Ramos (cell line): ENCODE data around the gene TNN.

Source experiments
- in situ Hi-C: fragments of 300-500 bp; cut with MboI; formaldehyde crosslinking; loops from one replicate; pipeline ENCODE4 v1.14.3; 2022; ENCODE audit warnings: low sequenced_read_pairs; ENCODE audit not compliant: unreplicated experiment

Gene TNN, protein sequence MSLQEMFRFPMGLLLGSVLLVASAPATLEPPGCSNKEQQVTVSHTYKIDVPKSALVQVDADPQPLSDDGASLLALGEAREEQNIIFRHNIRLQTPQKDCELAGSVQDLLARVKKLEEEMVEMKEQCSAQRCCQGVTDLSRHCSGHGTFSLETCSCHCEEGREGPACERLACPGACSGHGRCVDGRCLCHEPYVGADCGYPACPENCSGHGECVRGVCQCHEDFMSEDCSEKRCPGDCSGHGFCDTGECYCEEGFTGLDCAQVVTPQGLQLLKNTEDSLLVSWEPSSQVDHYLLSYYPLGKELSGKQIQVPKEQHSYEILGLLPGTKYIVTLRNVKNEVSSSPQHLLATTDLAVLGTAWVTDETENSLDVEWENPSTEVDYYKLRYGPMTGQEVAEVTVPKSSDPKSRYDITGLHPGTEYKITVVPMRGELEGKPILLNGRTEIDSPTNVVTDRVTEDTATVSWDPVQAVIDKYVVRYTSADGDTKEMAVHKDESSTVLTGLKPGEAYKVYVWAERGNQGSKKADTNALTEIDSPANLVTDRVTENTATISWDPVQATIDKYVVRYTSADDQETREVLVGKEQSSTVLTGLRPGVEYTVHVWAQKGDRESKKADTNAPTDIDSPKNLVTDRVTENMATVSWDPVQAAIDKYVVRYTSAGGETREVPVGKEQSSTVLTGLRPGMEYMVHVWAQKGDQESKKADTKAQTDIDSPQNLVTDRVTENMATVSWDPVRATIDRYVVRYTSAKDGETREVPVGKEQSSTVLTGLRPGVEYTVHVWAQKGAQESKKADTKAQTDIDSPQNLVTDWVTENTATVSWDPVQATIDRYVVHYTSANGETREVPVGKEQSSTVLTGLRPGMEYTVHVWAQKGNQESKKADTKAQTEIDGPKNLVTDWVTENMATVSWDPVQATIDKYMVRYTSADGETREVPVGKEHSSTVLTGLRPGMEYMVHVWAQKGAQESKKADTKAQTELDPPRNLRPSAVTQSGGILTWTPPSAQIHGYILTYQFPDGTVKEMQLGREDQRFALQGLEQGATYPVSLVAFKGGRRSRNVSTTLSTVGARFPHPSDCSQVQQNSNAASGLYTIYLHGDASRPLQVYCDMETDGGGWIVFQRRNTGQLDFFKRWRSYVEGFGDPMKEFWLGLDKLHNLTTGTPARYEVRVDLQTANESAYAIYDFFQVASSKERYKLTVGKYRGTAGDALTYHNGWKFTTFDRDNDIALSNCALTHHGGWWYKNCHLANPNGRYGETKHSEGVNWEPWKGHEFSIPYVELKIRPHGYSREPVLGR (N-terminal part only)

DNA sequence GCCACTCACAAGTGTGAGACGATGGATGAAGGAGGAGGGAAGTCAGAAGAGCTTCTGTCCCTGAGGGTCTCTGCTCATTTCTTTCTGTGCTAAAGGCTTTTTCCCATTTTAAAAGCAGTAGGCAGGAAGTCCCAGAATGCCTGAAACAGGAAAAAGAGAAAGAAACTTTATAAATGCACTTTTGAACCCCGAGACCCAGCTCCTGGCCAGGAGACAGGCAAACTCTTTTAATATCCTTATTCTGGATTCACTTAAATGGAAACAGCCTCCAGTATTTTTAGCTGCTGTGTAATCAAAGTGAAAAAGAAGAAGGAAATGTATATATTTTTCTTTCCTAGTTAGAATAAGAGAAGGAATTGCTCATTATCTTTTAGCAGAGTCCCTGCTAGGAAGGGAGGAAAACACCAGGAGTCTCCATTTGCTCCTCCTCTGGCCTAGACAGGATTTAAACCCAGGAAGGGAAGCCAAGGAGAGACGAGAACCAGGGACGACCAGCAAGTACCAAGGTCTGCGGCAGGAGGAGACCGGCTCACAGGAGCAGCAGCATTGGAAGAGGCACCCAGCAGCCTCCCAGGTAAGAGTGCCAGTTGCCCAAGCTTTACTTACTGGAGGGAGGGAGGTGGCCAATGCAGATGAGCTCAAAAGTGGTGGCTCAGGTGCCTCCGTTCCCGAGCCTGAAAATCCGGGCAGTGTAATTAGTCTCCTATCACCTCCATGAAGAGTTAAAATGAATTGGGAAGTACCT lies at the start of gene TNN:
TNN (plus strand) TSS at position 472 of the 745 bp plus-strand sequence. CDS start 9,586 bp downstream, outside the sequence.
- in situ Hi-C loops = no loop called here

DNA sequence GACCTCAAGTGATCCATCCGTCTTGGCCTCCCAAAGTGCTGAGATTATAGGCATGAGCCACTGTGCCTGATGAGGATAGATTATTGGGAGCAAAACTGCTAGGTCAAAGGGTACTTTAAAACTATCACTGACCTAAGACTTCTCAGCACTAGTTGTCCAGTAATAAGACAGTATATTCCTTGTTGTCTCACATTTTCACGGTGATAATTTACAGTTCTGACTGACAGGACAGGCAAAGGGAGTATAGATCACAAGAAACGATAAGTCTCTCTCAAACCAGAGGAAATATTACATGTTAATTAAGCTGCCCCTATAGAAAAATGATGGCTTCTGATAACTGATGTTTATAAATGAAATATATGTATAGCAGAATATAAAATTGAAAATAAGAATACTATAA lies 48.1 kb upstream of the TNN start:
- in situ Hi-C loops = loop anchor here (25.0 kb wide), 2 partner anchors 1157 to 1607 kb away; partner anchors contain the start of genes GAS5 and ZBTB37

DNA sequence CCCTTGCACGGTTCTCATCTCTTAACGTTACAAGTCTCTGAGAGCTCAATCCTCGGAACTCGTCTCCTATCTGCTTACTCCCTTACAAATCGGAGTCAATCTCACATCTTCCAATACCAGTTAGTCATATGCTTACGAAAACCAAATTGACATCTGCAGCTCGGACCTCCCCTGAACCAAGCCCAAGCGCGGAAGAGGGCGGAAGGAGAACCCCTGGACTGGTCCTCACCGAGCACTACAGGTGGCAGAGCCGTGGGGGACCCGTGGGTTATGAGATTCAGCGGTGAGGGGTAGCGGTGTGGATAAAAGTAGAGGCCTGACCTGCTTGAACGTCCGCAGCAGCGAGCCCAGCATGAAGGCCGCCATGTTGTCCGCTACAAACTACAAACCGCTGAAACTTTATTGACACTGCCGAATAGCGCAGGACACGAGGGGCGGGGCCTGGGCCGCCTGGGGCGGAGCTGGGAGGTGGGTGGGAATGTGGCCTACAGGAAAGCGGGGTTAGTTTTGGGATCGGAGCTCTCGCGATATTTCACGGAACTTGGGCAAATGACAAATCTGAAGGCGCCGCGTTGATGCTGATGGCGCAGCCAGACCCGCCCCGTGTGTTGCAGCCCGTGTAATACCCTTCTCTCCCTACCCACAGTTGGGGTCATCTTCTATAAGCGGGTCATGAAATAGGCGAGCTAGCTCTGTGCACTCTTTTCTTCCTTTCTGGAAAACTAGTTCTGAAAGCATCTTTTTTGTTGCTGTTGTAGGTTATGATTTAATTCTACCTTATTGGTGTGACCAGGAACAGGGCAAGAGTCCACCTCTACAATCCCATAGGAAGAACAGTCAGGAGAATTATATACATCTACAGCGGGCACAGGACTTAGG lies 44.4 kb upstream of the TNN start, which contains the start of gene MRPS14:
MRPS14 (minus strand) TSS at position 383 of the 879 bp plus-strand sequence; CDS start at position 366, 17 bp downstream.
- in situ Hi-C loops = loop anchor here (25.0 kb wide), 2 partner anchors 1161 to 1611 kb away; partner anchors contain the start of genes GAS5 and ZBTB37

DNA sequence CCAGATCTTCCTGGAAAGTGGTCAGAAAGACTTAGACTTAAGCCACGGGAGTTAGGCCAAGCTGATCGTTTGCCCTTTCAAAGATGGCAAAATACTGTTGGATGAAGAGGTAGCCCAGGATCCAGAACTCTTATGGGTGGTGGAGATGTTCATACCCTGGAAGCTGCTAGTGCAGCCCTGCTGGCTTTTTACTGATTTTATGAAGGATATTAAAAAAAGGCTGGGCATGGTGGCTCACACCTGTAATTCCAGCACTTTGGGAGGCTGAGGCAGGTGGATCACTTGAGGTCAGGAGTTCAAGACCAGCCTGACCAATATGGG lies 43.8 kb upstream of the TNN start:
- in situ Hi-C loops = loop anchor here (25.0 kb wide), 2 partner anchors 1162 to 1612 kb away; partner anchors contain the start of genes GAS5 and ZBTB37

DNA sequence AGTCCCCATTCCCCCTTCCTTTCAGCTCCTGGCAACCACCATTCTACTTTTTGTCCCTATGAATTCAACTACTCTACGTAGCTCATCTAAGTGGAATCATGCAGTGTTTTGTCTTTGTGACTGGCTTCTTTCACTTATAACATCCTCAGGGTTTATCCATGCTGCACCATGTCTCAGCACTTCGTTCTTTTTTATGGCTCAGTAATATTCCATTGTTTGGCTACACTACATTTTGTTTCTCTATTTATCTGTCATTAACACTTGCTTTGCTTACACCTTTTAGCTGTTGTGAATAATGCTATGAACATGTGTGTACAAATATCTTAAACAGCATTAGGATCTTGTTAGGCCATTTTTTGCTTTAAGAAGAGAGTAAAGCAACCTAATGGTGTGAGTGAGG lies 42.9 kb upstream of the TNN start:
- in situ Hi-C loops = loop anchor here (25.0 kb wide), 2 partner anchors 1162 to 1612 kb away; partner anchors contain the start of genes GAS5 and ZBTB37

DNA sequence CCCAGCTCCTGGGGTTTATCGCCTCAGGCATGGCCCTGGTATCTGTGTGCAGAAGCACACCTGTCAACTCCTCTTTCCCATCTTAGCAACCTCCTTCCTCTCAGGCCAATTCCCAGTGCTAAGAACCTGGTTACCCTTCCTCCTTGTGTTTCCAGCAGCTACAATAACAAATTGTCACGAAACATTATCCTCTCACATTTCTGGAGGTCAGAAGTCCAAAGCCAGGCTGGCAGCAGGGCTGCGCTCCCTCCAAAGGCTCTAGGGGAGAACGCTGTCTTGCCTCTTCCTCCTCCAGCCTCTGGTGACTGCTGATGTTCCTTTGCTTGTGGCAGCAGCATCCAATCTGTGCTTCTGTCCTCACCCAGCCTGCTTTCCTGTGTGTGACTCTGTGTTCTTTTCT lies 33.7 kb upstream of the TNN start:
- in situ Hi-C loops = loop anchor here (10.0 kb wide), 1 partner anchor 111 kb away; no protein-coding TSS in a partner anchor

DNA sequence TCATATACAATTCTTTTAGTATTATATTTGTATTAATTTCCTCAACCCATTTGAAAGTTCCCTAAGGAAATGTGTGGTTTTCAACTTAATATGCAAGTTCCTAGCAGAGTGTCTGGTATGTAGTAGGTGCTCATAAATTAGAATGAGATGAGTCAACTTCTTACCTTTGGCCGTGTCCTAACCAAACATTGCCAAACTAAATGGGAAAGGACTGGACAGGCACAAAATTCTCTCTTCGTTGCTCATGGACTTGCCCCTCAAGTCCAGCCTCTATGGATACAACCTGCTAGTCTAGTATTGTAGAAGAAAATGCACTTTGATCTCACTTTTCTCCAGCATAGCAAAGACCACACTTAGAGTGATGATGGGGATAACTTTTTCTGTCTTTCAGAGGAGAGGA lies 32.9 kb upstream of the TNN start:
- in situ Hi-C loops = loop anchor here (10.0 kb wide), 1 partner anchor 110 kb away; no protein-coding TSS in a partner anchor

DNA sequence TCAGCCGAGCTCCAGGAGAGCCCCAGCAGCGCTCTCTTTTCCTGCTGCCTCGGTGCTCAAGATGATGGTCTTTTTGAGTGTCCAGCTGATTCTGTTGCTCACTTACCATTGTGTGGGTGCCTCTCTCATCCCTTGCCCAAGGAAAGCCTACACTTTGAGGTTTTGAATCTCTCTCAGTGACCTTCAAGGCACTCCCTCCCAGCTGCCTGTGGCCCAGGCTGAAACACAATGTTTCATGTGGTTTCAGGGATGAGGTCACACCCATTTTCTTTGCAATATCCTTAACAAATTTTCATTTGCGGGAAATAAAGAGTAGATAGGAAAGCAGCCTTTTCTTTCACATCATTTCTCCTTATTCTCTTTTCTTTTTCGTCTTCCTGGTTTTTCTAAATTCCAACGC lies 31.8 kb upstream of the TNN start:
- in situ Hi-C loops = loop anchor here (10.0 kb wide), 1 partner anchor 109 kb away; no protein-coding TSS in a partner anchor

DNA sequence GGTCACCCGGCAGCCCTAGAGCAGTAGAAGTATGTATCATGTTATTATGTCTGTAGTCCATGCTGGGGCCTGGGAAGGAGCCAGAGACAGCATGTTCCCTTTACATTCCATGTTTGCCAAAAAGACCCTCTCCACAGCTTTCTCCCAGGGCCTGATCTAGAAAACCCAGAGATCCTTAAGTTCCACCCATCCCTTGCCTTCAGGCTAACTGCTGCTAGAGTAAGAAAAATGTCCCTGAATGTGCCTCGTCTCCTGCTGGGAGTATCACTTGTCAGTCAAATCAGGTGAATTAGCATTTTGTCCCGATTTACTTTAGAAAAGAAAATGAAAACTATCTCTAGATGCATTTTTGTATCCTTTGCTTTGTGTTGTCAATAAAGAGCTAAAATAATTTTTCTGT lies 31.2 kb upstream of the TNN start:
- in situ Hi-C loops = loop anchor here (10.0 kb wide), 1 partner anchor 108 kb away; no protein-coding TSS in a partner anchor

DNA sequence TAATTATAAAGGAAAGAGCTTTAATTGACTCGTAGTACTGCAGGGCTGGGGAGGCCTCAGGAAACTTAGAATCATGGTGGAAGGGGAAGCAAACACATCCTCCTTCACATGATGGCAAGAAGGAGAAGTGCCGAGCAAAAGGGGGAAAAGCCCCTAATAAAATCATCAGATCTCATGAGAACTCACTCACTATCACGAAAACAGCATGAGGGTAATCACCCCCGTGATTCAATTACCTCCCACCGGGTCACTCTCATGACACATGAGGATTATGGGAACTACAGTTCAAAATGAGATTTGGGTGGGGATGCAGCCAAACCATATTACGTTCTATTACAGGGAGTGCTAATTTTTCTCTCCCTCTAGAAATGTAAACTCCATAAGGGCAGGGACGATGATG lies 30.2 kb upstream of the TNN start:
- in situ Hi-C loops = loop anchor here (10.0 kb wide), 1 partner anchor 107 kb away; no protein-coding TSS in a partner anchor

DNA sequence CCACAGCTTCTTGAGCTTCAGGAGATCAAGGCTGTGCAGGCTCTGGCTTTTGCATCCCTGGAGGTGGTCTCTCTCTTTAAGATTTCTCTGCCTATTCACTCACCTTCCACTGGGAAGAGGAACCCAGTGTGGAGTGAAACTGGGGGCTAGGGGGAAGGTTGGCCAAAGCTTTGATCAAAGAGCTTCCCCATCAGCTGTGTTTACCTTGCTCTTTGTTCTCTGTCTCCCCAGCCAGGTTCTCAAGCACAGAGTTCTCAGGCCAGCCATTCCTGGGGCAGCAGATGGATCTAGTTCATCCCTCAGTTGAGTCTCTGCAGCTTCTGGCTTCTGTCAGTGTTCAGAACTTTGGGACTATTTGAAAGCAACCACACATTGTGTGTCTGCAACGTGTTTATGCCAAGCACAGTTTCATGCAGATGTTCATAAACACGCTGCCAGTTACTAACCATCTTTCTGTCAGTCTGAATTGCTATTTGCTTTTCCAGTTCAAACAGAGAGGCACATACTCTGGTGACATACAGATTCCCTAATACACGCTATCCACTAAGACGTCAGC lies 27.2 kb upstream of the TNN start:
- in situ Hi-C loops = loop anchor here (10.0 kb wide), 1 partner anchor 294 kb away; no protein-coding TSS in a partner anchor

DNA sequence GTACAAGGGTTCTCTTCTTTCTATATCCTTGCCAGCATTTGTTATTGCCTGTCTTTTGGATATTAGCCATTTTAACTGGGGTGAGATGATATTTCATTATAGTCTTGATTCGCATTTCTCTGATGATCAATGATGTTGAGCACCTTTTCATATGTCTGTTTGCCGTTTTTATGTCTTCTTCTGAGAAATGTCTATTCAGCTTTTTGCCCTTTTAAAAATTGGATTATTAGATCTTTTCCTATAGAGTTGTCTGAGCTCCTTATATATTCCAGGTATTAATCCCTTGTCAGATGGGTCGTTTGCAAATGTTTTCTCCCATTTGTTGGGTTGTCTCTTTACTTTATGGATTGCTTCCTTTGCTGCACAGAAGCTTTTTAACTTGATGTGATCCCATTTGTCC lies 25.0 kb upstream of the TNN start:
- in situ Hi-C loops = loop anchor here (10.0 kb wide), 1 partner anchor 292 kb away; no protein-coding TSS in a partner anchor

DNA sequence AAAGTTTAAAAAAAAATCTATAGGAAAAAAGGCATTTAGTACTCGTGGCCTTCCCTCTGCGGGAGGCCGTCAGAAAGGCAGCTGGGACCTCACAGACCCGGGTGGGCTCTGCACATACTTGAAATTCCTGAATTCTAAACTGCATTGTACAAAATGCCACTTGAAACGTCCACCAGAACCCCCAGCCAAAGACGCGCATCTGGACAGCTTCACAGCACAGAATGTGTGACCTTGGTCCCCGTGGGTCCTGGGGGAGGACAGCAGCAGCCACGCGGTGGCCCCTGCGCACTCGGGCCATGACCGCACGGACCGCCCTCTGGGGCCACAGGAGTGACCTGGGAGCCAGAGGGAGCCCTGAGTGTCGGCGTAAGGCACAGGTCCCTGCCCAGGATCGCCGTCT lies 23.8 kb upstream of the TNN start:
- in situ Hi-C loops = loop anchor here (10.0 kb wide), 1 partner anchor 291 kb away; no protein-coding TSS in a partner anchor

DNA sequence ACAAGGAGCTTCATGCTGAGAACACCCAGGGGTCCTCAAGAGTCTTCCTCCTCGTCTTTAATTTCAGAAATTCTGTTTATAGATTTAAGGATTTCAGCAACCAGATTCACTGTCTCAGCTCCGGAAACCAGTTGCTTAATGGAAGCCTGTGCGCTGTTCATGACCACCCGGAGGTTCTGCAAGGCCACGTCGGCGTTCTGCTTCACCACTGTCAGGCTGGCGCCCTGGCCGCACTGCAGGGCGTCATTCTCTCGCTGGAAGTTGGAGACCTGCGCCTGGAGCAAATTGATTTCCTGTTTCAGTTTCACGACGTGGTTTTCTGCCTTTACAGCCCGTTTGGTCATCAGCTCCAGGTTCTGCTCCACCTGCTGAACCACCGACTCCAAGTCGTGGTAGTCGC lies 23.0 kb upstream of the TNN start:
- in situ Hi-C loops = loop anchor here (10.0 kb wide), 1 partner anchor 290 kb away; no protein-coding TSS in a partner anchor

DNA sequence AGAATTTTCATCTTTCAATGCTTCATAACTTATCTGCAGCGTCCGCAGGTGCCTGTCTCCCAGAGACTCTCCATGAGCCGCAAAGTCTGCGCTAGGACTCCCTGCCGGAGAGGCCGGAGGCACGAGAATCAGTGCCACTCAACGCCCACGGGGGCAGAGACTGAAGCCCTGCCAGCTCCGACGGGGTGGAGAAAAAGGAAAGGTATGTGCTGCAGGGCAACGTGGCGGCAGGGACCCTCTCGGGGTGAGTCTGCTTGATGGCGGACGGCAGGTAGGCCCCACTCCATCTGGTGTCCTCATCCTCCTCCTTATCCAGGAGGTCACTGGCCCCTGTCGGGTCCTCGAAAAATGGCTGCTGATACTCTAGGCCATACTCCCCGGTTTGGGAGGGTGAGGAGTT lies 22.5 kb upstream of the TNN start:
- in situ Hi-C loops = loop anchor here (10.0 kb wide), 1 partner anchor 290 kb away; no protein-coding TSS in a partner anchor

DNA sequence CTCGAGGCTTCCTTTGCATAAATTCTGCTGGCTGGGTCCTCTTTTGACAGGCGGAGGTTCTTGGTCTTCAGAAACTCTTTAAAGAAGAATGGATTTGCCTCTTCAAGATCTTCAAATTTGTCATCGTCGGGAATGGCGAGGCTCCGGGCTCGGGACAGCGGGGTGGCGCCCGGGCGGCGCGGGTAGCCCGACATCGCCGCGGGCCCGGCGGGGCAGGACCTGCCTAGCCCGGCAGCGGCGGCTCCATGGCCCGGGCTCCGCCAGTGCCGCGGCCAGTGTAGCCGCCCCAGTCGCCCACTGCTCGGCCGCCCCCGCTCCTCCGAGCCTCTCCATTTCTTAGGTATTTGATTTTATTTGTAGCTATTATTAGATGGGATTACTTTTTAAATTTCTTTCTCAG lies 22.1 kb upstream of the TNN start:
- in situ Hi-C loops = loop anchor here (10.0 kb wide), 1 partner anchor 289 kb away; no protein-coding TSS in a partner anchor

DNA sequence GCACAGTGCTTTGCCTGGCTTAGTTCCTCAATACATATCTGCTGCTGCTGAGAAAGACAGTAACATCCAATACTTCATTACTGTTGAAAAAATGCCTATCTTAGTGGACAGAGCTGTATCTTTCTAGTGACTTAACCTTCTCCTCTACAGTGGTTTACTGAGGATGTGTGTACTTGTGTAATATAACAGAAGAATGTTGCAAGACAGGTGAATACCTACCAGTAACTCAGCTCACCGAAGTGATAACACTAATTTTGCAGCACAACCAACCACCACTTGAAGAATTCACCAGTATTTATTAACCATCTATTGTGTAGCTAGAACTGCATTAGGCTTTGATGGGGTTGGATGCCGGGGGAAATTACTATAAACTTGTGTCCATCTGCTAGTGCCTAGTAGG lies 16.6 kb upstream of the TNN start:
- in situ Hi-C loops = no loop called here
